PFSK-1 (cell line): ENCODE measurements around the gene PSMB1.

Source experiments
- FOXP2 ChIP-seq: optimal IDR thresholded peaks from 2 replicates; pipeline ENCODE3; 2011; ENCODE audit warnings: borderline replicate concordance, control low read depth, inconsistent platforms; ENCODE audit not compliant: insufficient read depth; ENCODE audit errors: extremely low read length, extremely low read depth
- POLR2AphosphoS5 ChIP-seq: IDR thresholded peaks from 2 replicates; pipeline ENCODE4 v1.6.1; 2012; ENCODE audit warnings: low read depth, mild to moderate bottlenecking, control low read depth, low read length, moderate library complexity
- REST ChIP-seq, 2 experiments: IDR thresholded peaks; 2 replicates each; pipeline versions ENCODE4 v1.6.1 to v1.8.0; 2011 to 2012; ENCODE audit warnings: low read depth in 2 of 2, low read length in 2 of 2, control low read depth in 1 of 2, inconsistent platforms in 1 of 2, mild to moderate bottlenecking in 1 of 2, moderate library complexity in 1 of 2; ENCODE audit not compliant: insufficient read depth in 1 of 2
- TAF1 ChIP-seq: IDR thresholded peaks from 2 replicates; pipeline ENCODE4 v1.6.1; 2012; ENCODE audit warnings: low read length, control low read depth, borderline replicate concordance; ENCODE audit not compliant: insufficient read depth

DNA sequence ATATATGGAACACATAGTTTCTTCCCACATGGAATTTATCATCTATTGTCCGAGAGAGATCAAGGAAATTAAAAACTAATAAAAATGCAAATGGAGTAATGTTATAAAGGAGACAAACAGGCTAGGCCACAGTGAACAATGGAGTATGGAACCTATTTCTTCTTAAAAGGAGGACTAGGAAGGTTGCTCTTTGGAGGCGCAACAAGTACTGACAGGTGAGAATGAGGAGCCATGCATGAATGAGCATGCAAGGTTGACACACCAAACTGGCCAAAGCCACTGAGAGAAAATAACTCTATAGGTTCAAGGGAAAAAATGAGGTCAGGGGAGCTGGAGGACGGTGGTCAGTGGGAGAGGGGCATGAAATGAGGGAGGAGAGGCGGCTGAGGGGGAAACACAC is 40.9 kb downstream of the PSMB1 start:
- TF ChIP-seq FOXP2 = no peak
- TF ChIP-seq POLR2AphosphoS5 = no peak
- TF ChIP-seq TAF1 = no peak
- no peak for TF ChIP-seq REST (IDR thresholded peaks at IDR 0.05; ENCODE audit: insufficient read depth in 1 of 2, low read depth in 2 of 2, low read length in 2 of 2)
